HCT116 (cell line): ENCODE measurements around the gene CDC42EP5.

Source experiments
- CEBPB ChIP-seq: IDR thresholded peaks from 2 replicates; pipeline ENCODE4 v1.6.1; 2012; ENCODE audit warnings: low read depth
- CTCF ChIP-seq, 3 experiments: fragments of 200-600 bp in 1 of 3; sonication (generic) in 1 of 3; IDR thresholded peaks in 2 of 3; conservative IDR thresholded peaks in 1 of 3; 2 replicates each; pipeline ENCODE4 v1.5.1; 2012 to 2017; ENCODE audit warnings: low read depth in 2 of 3, low read length in 2 of 3, antibody characterized with exemption in 1 of 3, borderline replicate concordance in 1 of 3, control low read depth in 1 of 3, mild to moderate bottlenecking in 1 of 3, mixed read lengths in 1 of 3, mixed run types in 1 of 3, moderate library complexity in 1 of 3; ENCODE audit not compliant: insufficient read depth in 1 of 3
- ELF1 ChIP-seq: IDR thresholded peaks from 2 replicates; pipeline ENCODE4 v1.6.1; 2012; ENCODE audit warnings: low read depth, borderline replicate concordance
- EZH2 ChIP-seq: fragments of 200-600 bp; sonication (generic); IDR thresholded peaks from 2 replicates; pipeline ENCODE4 v1.6.1; 2017; ENCODE audit warnings: antibody characterized with exemption, mixed run types
- EZH2phosphoT487 ChIP-seq: fragments of 200-600 bp; IDR thresholded peaks from 2 replicates; pipeline ENCODE4 v1.6.1; 2018; ENCODE audit warnings: antibody characterized with exemption, borderline replicate concordance
- POLR2A ChIP-seq: IDR thresholded peaks from 2 replicates; pipeline ENCODE4 v1.7.0; 2011; ENCODE audit warnings: borderline replicate concordance; ENCODE audit not compliant: insufficient read depth, insufficient read length; ENCODE audit errors: extremely low read depth
- SRF ChIP-seq: IDR thresholded peaks from 2 replicates; pipeline ENCODE4 v1.6.1; 2012; ENCODE audit warnings: low read depth
- YY1 ChIP-seq: IDR thresholded peaks from 2 replicates; pipeline ENCODE4 v1.6.1; 2011; ENCODE audit warnings: low read length, low read depth, moderate library complexity, mild to moderate bottlenecking; ENCODE audit not compliant: insufficient replicate concordance; ENCODE audit errors: extremely low read depth

- no peak for TF ChIP-seq ELF1
- TF ChIP-seq POLR2A: peak; percentile 14
- TF ChIP-seq EZH2phosphoT487: no peak
- no peak for TF ChIP-seq SRF
- TF ChIP-seq CTCF (IDR thresholded peaks at IDR 0.05 in 2 of 3, conservative IDR thresholded peaks at IDR 0.05 in 1 of 3; ENCODE audit: borderline replicate concordance in 1 of 3, insufficient read depth in 1 of 3, low read depth in 2 of 3, low read length in 2 of 3): no peak
- peak; percentile 54 for TF ChIP-seq YY1
- TF ChIP-seq CEBPB: no peak
- no peak for TF ChIP-seq EZH2
Observed at GRCh38 chr19:54448040-54448773, 24.9 kb downstream of the CDC42EP5 start.
